HS-5 (cell line): ENCODE results near the gene ZFYVE9.
A peak's percentile ranks its signal among the peaks of the same experiment; 100 is the strongest.
"Not testable (repeated sequence)": the region's sequence is repeated elsewhere in the genome, so short reads cannot be mapped to it uniquely, and the experiment has no call there.

Source experiments
- DNase-seq: peaks from one replicate; pipeline ENCODE4 v3.0.0-alpha.2; 2012; ENCODE audit warnings: low read depth

The ZFYVE9 gene

DNA sequence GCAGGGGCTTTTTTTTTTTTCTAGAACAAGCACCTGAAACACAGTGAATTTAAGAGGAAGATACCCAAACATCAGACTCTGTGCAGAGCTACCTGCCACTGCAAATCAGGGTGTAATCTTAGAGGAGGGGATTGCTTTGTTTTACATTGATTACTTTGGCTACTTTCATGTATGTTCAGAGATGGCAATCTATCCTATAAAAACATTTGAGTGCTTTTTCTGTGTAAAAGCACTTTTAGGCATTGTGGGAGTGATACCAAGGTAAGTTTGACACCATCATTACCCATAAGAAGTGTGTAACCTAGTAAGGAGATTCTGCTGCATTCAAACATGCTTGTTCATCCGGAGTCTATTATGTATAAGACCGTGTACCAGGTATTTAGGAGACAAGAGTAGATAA lies 50.1 kb downstream of the ZFYVE9 start:
- no peak for DNase-seq

DNA sequence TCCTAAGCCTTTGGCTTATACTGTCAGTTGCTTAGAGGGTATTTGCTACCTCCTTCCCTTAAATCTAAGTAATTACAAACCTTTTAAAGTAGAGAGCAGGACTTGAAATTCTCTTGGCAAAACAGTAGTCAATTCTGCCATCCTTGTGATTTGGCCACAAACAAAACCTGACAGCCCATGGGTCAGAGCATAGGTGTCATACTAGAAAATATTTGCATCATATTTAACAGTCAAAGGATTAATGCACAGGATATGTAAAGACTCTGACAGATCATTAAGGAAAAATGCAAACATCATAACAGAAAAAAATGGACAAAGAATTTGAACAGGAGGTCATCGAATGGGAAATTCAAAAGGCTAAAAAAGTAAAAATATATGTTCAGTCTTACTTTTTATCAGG lies 50.5 kb downstream of the ZFYVE9 start:
- DNase-seq = peak; percentile 37

DNA sequence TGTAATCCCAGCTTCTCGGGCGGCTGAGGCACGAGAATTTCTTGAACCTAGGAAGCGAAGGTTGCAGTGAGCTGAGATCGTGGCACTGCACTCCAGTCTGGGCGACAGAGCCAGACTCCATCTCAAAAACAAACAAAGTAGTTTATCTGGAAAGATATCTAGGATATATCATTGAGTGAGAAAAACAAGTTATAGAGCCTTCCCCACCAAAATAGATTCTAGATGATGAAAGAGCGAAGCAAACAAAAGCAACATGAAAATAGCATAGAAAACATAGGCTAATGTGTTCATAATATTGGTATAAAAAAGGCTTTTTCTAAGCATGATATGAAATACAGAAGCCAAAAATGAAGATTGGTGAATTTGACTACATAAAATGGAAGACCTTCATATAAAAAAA lies 52.1 kb downstream of the ZFYVE9 start:
- no peak for DNase-seq

DNA sequence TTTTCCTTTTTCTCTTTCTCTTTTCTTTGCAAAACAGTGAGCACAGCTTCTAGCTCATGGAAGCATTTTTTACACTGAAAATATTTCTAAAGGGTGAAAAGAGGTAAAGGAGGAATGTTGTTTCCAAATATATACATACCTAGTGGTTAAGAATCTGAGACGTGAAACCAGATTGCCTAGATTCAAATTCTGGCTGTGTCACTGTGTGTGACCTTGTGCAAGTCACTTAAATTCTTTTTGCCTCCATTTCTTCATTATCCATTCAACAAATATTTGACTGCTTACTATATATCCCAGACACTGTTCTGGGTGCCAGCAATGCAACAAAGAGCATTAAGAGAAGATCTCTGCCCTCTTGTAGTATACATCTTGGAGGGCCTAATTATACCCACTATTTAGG lies 53.3 kb downstream of the ZFYVE9 start:
- no peak for DNase-seq

DNA sequence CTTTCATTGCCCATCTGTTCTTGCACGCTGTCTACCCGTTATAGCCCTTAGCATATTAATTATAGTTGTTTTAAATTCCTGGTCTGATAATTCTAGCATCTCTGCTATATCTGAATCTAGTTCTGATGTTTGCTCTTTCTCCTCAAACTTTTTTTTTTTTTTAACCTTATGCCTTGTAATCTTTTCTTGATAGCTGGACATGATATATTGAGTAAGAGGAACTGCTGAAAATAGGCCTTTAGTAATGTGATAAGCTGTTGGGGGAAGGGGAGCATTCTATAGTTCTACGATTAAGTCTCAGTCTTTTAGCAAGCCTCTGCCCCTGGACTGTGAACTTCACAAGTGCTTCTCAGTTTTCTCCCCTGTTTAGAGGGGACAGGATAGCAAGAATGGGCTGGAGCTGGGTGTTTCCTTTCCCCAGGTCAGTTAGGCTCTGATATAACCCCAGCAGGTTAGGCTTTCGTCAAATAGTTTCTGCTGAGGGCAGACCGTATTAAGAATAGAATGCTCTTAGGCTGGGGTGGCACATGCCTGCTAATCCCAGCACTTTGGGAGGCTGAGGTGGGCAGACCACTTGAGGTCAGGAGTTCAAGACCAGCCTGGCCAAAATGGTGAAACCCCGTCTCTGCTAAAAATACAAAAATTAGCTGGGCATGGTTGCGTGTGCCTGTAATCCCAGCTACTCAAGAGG lies 62.2 kb downstream of the ZFYVE9 start:
- DNase-seq = no peak

DNA sequence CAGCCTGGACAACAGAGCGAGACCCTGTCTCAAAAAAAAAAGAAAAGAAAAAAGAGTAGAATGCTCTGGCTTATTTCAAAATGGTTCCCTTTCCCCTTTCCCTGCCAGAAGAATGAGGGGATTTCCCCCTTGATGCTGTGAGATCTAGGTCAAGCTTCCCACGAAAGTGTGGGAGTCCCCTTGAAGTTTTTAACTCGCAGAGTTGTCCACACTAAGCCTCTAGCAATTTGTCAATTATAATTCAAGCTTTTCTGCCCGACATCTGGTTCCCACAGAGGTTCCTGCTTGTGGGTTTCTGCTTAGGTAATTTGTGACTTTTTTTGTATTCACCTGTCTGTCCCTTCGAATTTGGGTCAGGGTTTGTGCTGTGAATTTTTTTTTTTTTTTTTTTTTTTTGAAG lies 62.8 kb downstream of the ZFYVE9 start:
- no peak for DNase-seq

DNA sequence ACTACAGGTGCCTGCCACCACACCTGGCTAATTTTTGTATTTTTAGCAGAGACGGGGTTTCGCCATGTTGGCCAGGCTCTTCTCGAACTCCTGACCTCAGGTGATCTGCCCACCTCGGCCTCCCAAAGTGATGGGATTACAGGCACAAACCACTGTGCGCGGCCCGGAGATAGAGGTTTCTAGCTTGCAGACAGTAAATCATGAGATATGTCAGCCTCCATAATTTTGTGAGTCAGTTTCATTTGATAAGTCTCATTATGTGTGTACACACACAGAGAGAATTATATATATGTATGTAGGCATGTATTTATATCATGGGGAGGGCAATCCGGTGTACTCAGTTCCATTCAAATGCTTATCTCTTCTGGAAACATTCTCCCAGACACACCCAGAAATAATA lies 64.8 kb downstream of the ZFYVE9 start:
- not testable (repeated sequence) for DNase-seq

DNA sequence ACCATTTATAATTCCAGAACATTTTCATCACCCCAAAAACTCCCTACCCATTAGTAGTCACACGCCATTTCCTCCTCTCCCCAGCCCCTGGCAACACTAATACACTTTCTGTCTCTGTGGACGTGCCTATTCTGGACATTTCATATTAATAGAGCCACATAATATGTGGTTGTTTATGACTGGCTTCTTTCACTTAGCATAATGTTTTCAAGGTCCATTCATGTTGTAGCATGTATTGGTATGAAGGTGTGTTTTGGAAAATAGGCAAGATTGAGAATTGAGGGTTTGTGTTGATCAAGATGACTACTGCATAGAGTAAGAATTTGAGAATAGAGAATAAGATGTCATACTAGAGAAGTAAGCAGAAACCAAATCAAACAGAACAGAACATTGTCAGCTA lies 67.5 kb downstream of the ZFYVE9 start:
- no peak for DNase-seq

DNA sequence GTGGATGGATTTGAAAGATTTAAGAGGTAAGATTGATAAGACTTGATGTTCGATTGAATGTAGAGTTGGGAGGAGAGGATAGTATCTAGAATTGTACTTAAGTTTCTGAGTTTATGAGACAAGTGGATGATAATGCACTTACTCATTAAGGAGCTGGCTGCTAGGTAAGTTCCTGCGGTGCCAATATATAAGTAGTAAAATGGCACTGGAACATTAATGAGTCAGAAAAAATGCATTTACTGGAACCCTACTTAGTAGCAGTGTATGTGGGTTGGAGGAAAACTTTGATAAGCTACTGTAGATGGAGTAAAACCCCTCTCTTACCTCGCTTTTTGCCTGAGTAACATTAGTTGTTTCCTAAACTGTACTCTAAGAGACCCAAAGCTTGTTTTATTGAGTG lies 68.2 kb downstream of the ZFYVE9 start:
- DNase-seq = no peak

DNA sequence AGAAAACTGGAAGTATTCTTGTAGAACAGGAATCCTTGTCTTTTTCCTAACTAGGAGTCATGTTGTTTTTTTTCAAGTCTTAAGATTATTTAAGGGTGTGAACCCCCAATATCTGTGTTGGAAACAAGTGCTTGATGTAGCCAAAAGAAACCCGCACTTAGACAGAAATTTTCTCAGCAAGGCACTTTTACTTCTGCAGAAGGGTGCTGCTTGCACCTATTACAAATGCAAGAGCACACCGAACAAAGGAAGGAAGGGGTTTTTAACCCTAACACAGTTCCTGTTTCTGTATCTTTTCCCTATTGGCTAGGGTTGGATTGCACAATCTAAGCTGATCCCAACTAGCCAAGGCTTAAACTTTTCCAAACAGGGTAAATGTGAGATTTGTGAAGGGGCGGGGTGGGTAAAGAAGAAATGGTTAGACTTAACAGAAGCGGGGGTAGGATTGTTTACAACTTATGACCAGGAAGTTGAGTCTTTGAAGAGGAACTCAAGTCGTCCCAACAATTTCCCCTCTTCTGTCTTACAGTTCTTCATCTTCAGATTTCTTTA lies 75.1 kb downstream of the ZFYVE9 start:
- DNase-seq = no peak

DNA sequence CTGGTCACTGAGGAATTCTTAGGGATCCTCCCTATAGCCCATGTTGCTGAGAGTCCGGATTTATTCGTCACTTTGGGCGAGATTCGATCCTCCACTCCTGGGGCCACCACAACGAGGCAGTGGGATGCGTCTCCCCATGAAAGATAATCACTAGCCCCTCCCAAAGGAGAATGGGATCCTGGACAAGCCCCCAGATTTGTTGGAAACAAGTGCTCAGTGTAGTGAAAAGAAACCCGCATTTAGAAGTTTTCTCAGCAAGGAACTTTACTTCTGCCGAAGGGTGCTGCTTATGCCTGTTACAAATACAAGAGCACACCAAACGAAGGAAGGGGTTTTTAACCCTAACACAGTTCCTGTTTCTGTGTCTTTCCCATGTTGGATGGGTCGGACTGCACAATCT lies 83.3 kb downstream of the ZFYVE9 start:
- no peak for DNase-seq

DNA sequence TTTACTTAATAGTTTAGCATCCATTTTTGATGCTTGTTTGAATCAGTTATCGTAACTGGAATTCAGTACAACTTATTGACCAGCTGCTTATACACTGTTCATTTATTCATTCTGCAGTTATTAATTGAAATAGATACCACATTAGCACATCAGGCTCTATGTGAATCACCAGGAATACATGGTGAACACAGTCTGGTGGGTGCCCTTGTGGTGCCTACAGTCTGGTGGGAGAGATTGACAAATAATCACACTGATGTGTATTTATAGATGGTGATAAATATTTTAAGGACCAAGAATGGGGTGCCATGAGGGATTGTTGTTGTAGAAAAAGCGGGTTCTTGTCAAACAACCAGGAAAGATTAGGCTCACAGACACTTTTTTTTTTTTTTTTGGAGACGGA lies 87.6 kb downstream of the ZFYVE9 start:
- DNase-seq = no peak

DNA sequence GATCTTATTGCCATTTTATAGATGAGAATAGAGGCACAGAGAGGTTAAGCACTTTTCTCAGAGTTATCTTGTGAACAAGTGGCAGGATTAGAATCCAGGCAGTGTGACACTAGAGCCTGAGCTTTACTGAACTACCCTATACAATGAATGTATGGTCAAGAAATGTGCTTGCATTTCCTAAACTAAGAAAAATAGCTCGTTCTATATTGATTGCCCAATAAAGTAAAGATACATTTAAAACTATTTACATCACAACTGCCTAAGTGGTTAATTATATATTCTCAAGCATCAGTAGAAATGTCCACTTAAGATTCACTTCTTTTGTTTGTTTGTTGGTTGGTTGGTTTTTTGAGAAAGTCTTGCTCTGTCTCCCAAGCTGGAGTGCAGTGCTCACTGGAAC lies 91.6 kb downstream of the ZFYVE9 start:
- DNase-seq = no peak

DNA sequence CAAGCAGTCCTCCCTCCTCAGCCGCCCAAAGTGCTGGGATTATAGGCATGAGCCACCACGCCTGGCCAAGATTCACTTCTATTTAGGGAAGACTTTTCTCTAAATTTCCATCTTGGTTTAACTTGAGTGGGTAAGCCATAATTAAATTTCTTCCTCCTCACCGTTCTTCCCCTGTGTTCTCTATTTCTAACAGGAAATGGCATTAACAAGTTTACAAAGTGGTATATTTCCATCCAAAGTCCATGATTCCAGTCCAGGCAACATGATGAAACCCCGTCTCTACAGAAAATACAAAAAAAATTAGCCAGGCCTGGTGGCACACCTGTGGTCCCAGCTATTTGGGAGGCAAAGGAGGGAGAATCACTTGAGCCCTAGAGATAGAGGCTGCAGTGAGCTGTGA lies 92.1 kb downstream of the ZFYVE9 start:
- no peak for DNase-seq

DNA sequence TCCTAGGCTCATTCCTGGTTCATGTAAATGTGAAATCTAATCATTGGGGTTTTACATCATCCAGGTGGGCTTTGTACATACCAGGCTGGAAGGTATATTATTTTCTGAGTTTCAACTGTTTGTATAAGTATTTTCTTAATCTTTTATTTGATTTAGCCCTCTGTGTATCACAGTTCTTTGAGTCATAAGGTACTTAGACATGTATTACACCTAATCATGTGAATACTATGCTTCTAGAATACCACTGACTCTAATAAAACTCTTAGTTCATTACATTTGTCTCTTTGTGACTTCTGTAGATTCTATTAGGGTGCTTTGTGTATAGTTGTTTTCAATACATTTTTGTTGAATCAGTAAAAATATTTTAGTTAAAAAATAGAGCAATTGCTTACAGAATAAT lies 92.8 kb downstream of the ZFYVE9 start:
- no peak for DNase-seq

DNA sequence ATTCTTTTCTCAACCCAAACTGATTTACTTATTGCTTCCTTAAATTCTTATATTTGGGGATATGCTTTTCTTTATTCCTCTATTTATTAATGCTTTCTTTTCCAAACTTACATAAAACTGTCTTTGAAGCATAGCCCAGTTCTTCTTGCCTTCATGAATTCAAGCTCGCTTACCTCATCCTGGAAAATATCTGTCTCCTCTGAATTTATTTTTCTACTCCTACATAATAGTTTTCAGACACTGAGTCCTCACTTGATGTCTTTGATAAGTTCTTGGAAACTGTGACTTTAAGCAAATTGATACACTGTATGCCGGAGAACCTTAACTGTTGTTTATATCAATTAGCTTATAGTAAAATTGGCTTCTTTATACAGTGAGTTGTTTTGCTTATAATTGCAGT lies 93.8 kb downstream of the ZFYVE9 start:
- DNase-seq = no peak

DNA sequence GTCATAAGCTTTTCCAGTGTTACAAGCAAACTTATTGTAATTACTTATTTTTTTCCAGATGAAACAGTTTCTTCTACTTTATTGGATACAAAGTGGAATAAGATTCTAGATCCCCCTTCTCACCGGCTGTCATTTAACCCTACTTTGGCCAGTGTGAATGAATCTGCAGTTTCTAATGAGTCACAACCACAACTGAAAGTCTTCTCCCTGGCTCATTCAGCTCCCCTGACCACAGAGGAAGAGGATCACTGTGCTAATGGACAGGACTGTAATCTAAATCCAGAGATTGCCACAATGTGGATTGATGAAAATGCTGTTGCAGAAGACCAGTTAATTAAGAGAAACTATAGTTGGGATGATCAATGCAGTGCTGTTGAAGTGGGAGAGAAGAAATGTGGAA lies 95.5 kb downstream of the ZFYVE9 start:
- DNase-seq = peak; percentile 48

DNA sequence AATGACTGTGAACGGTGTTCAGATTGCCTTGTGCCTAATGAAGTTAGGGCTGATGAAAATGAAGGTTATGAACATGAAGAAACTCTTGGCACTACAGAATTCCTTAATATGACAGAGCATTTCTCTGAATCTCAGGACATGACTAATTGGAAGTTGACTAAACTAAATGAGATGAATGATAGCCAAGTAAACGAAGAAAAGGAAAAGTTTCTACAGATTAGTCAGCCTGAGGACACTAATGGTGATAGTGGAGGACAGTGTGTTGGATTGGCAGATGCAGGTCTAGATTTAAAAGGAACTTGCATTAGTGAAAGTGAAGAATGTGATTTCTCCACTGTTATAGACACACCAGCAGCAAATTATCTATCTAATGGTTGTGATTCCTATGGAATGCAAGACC lies 96.6 kb downstream of the ZFYVE9 start:
- peak; percentile 56 for DNase-seq

DNA sequence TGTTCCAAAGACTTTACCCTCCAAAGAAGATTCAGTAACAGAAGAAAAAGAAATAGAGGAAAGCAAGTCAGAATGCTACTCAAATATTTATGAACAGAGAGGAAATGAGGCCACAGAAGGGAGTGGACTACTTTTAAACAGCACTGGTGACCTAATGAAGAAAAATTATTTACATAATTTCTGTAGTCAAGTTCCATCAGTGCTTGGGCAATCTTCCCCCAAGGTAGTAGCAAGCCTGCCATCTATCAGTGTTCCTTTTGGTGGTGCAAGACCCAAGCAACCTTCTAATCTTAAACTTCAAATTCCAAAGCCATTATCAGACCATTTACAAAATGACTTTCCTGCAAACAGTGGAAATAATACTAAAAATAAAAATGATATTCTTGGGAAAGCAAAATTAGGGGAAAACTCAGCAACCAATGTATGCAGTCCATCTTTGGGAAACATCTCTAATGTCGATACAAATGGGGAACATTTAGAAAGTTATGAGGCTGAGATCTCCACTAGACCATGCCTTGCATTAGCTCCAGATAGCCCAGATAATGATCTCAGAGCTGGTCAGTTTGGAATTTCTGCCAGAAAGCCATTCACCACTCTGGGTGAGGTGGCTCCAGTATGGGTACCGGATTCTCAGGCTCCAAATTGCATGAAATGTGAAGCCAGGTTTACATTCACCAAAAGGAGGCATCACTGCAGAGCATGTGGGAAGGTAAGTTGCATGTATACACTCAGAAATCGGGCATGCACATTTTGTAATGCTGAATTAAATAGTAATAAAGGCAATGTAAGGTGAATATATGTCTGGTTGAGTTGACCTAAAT lies 97.2 kb downstream of the ZFYVE9 start:
- no peak for DNase-seq

DNA sequence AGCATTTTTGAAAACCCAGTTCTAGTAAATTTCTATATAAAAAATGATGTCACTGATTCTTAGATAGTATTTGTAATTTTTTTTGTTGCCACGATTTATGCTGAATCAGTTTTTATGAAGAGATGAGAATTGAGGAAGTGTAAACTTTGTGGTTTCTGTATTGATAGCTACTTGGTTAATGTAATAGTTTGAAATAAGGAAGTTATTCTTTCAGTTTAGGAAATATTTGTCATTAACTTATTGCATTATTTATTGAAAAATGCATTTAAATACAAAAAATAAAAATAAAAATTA lies 97.8 kb downstream of the ZFYVE9 start:
- DNase-seq = no peak

DNA sequence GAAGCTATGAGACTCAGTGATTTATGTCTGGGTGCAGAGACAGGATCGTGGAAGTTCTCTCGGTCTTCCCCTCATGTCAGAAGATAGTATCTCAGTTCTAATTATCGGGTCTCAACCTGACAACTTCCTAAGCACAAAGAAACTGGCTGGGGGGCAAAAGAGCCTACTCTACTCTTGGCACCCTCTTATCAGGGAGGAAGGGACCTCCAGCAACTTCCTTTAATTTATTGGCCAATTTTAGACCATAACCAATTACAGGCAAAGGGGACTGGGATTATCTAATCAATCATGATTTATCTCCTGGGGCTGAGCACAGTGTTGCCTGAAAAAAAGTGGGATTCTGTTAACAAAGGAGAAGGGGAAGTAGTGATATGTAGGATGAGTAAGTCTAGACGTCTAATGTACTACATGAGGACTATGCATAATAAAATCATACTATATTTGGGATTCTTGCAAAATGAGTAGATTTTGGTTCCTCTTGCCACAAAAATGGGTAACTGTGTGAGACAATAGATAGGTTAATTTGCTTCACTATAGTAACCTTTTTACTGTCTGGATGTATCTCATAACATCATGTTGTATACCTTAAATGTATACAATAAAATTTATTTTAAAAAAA lies 98.8 kb downstream of the ZFYVE9 start:
- DNase-seq = no peak

DNA sequence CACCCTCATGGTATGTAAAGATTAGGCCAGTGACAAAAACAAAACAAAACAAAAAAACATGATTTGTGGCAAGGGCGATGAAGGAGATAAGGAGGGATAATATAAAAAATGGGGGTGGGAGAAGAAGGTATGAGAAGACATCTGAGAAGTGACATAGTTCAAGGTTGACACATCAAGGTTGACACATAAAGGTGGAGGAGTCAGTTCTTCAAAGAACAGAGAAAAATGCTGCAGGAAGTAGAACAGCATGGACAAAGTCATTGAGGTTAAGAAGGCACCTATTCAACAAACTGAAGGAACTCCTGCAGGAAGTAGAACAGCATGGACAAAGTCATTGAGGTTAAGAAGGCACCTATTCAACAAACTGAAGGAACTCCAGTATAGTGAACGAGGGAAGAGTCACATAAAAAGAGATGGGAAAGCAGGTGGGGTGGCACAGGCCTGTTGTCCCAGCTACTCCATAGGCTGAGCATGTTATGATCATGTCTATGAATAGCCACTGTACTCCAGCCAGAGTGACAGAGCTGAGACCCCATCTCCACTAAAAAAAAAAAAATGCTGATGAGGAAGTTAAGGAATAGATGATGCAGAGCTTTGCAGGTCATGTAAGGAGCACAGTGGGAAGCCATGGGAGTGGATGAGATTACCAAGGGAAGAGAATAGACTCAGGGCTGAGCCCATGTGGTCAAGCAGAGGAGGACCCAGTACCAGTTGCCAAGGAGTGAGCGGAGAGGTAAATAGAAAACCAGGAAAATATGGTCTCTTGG lies 101.5 kb downstream of the ZFYVE9 start:
- DNase-seq = no peak

DNA sequence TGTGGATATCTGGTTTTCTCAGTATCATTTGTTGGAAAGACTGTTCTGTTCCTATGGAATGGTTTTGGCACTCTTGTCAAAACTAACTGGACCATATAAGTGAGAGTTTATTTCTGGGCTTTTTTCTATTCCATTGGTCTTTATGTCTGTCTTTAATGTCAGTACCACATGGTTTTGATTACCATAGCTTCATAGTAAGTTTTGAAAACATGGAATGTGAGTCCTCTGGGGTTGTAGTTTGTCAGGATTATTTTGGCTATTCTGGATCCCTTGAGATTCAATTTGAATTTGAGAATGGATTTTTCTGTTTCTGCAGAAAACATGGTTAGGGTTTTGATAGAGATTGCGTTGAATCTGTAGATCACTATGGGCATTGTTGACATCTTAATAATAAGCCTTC lies 107.9 kb downstream of the ZFYVE9 start:
- no peak for DNase-seq
